ENCODE data around the gene PIMREG. TPM values are rescaled to one million over a fixed set of nuclear protein-coding genes. Genes with fewer than 3 reads are reported as not detected.
A peak's percentile ranks its signal among the peaks of the same experiment; 100 is the strongest.

PIMREG gene
- total and polyA plus RNA-seq, 7 experiments from 2014 or later = 0.12 to 18.6 (median 0.48) TPM; not detected in 3

GRCh38 chr17:6496640-6497441 lies 52.6 kb downstream of the PIMREG start:
- Mint-ChIP-seq H3K36me3 (no peaks in the 10 kb centered on the region), H3K9me3 (no peaks in the 10 kb centered on the region), H3K27me3 (peaks cover 0 to 16% (median 0%) of the 10 kb centered on the region in 5 donors), H3K4me3 (peak overlapping the region; percentile 40 to 80 (median 75)), H3K4me1 (peaks cover 13 to 28% (median 24%) of the 10 kb centered on the region in 7 donors), H3K27ac (peak overlapping the region in 4 of 9 donors; percentile 5 to 57 (median 24))
- Histone ChIP-seq H3K4me3 (ENCODE audit: low read length) (no peak overlapping the region), H3K27ac (ENCODE audit: low read depth, low read length) (no peak overlapping the region), H3K36me3 (ENCODE audit: control insufficient read depth in 2 of 3, insufficient read depth in 3 of 3, low read length in 3 of 3) (no peaks in the 10 kb centered on the region), H3K9me3 (ENCODE audit: control insufficient read depth in 2 of 3, low read length in 3 of 3) (no peaks in the 10 kb centered on the region), H3K27me3 (ENCODE audit: control insufficient read depth in 2 of 2, insufficient read depth in 2 of 2, low read length in 2 of 2) (no peaks in the 10 kb centered on the region), H3K4me1 (ENCODE audit: control insufficient read depth in 2 of 2, insufficient read depth in 2 of 2, low read length in 2 of 2) (peaks cover 0 to 11% of the 10 kb centered on the region in 2 donors)
- ChIA-PET CTCF (no interaction called here), POLR2A (no interaction called here)
- DNase-seq (no peak), ATAC-seq (no peak)
- intact Hi-C loops (cut with micrococcal nuclease) = no loop called here

- ChIA-PET CTCF (no interaction called here), POLR2A (no interaction called here)
- H3K36me3 Mint-ChIP-seq = no peaks in the 10 kb centered on the region
- Histone ChIP-seq H3K36me3 (ENCODE audit: control insufficient read depth in 2 of 3, insufficient read depth in 3 of 3, low read length in 3 of 3) (no peaks in the 10 kb centered on the region), H3K27ac (ENCODE audit: low read depth, low read length) (no peak overlapping the region), H3K4me1 (ENCODE audit: control insufficient read depth in 2 of 2, insufficient read depth in 2 of 2, low read length in 2 of 2) (peaks cover 0 to 11% of the 10 kb centered on the region in 2 donors), H3K4me3 (ENCODE audit: low read length) (no peak overlapping the region), H3K27me3 (ENCODE audit: control insufficient read depth in 2 of 2, insufficient read depth in 2 of 2, low read length in 2 of 2) (no peaks in the 10 kb centered on the region), H3K9me3 (ENCODE audit: control insufficient read depth in 2 of 3, low read length in 3 of 3) (no peaks in the 10 kb centered on the region)
- ATAC-seq (no peak), DNase-seq (no peak)
- peaks cover 13 to 28% (median 24%) of the 10 kb centered on the region in 7 donors for H3K4me1 Mint-ChIP-seq
- H3K9me3 Mint-ChIP-seq = no peaks in the 10 kb centered on the region
- H3K27me3 Mint-ChIP-seq = peaks cover 0 to 16% (median 0%) of the 10 kb centered on the region in 5 donors
- intact Hi-C loops (cut with micrococcal nuclease) = no loop called here
- H3K4me3 Mint-ChIP-seq = no peak overlapping the region
- H3K27ac Mint-ChIP-seq = peak overlapping the region in 1 of 9 donors; percentile 46
Measured at GRCh38 chr17:6497496-6498221, 53.4 kb downstream of the PIMREG start.

GRCh38 chr17:6498356-6498755 lies 54.1 kb downstream of the PIMREG start:
- no peaks in the 10 kb centered on the region for H3K9me3 ChIP-seq (ENCODE audit: control insufficient read depth in 2 of 3, low read length in 3 of 3)
- CTCF ChIA-PET = no interaction called here
- intact Hi-C loops (cut with micrococcal nuclease) = no loop called here

GRCh38 chr17:6498901-6499540 lies 54.8 kb downstream of the PIMREG start:
- intact Hi-C loops (cut with micrococcal nuclease) = no loop called here
- POLR2A ChIA-PET = no interaction called here

More at GRCh38 chr17:6498356-6498755, 54.1 kb downstream of the PIMREG start:
- Mint-ChIP-seq H3K9me3 (no peaks in the 10 kb centered on the region), H3K36me3 (no peaks in the 10 kb centered on the region), H3K4me1 (peaks cover 13 to 28% (median 24%) of the 10 kb centered on the region in 7 donors), H3K4me3 (no peak overlapping the region), H3K27me3 (peaks cover 0 to 14% (median 0%) of the 10 kb centered on the region in 5 donors), H3K27ac (peak overlapping the region in 1 of 9 donors; percentile 46)
- no peaks in the 10 kb centered on the region for H3K27me3 ChIP-seq (ENCODE audit: control insufficient read depth in 2 of 2, insufficient read depth in 2 of 2, low read length in 2 of 2)
- no peak overlapping the region for H3K4me3 ChIP-seq (ENCODE audit: low read length)
- H3K27ac ChIP-seq (ENCODE audit: low read depth, low read length) = no peak overlapping the region
- H3K4me1 ChIP-seq (ENCODE audit: control insufficient read depth in 2 of 2, insufficient read depth in 2 of 2, low read length in 2 of 2) = peaks cover 0 to 11% of the 10 kb centered on the region in 2 donors
- ATAC-seq (no peak), DNase-seq (no peak)
- no peaks in the 10 kb centered on the region for H3K36me3 ChIP-seq (ENCODE audit: control insufficient read depth in 2 of 3, insufficient read depth in 3 of 3, low read length in 3 of 3)
- POLR2A ChIA-PET = no interaction called here

More at GRCh38 chr17:6498901-6499540, 54.8 kb downstream of the PIMREG start:
- peaks cover 0 to 14% (median 0%) of the 10 kb centered on the region in 5 donors for H3K27me3 Mint-ChIP-seq
- Histone ChIP-seq H3K9me3 (ENCODE audit: control insufficient read depth in 2 of 3, low read length in 3 of 3) (no peaks in the 10 kb centered on the region), H3K4me1 (ENCODE audit: control insufficient read depth in 2 of 2, insufficient read depth in 2 of 2, low read length in 2 of 2) (peaks cover 0 to 11% of the 10 kb centered on the region in 2 donors), H3K27ac (ENCODE audit: low read depth, low read length) (no peak overlapping the region), H3K36me3 (ENCODE audit: control insufficient read depth in 2 of 3, insufficient read depth in 3 of 3, low read length in 3 of 3) (no peaks in the 10 kb centered on the region), H3K4me3 (ENCODE audit: low read length) (no peak overlapping the region), H3K27me3 (ENCODE audit: control insufficient read depth in 2 of 2, insufficient read depth in 2 of 2, low read length in 2 of 2) (no peaks in the 10 kb centered on the region)
- H3K9me3 Mint-ChIP-seq = no peaks in the 10 kb centered on the region
- peaks cover 0 to 3% (median 0%) of the 10 kb centered on the region in 5 donors for H3K36me3 Mint-ChIP-seq
- H3K4me3 Mint-ChIP-seq = no peak overlapping the region
- peak in 1 of 9 donors; percentile 3 for DNase-seq
- no peak overlapping the region for H3K27ac Mint-ChIP-seq
- no peak for ATAC-seq
- peaks cover 13 to 28% (median 24%) of the 10 kb centered on the region in 7 donors for H3K4me1 Mint-ChIP-seq
- CTCF ChIA-PET = no interaction called here

Other genes with a start within 250 kb of the PIMREG start
- not detected for gene AIPL1, start 9.3 kb upstream of the PIMREG start, total RNA-seq
- gene AIPL1, start 9.3 kb upstream of the PIMREG start, polyA plus RNA-seq = not detected
- gene PITPNM3, start 112.1 kb downstream of the PIMREG start, total RNA-seq = under 1 TPM; 0.46 to 0.58 (median 0.51) TPM
- gene PITPNM3, start 112.1 kb downstream of the PIMREG start, polyA plus RNA-seq = under 1 TPM in 1 of 2 donors, not detected in 1; 0.04 TPM
- 10 to 100 TPM; 12.4 to 18.4 (median 17.9) TPM for gene KIAA0753, start 196.3 kb downstream of the PIMREG start, total RNA-seq
- 1 to 10 TPM; 2.6 to 3.5 TPM for gene KIAA0753, start 196.3 kb downstream of the PIMREG start, polyA plus RNA-seq
- 10 to 100 TPM; 14.3 to 70.3 (median 18.5) TPM for gene TXNDC17, start 196.6 kb downstream of the PIMREG start, total RNA-seq
- 10 to 100 TPM; 65.1 to 89.7 TPM for gene TXNDC17, start 196.6 kb downstream of the PIMREG start, polyA plus RNA-seq
- gene MED31, start 207.2 kb downstream of the PIMREG start, total RNA-seq = 10 to 100 TPM; 21.4 to 41.2 (median 28.2) TPM
- gene MED31, start 207.2 kb downstream of the PIMREG start, polyA plus RNA-seq = 10 to 100 TPM; 24.0 to 26.7 TPM
- gene C17orf100, start 207.3 kb downstream of the PIMREG start, total RNA-seq = 1 to 10 TPM; 1.9 to 6.1 (median 1.9) TPM
- gene C17orf100, start 207.3 kb downstream of the PIMREG start, polyA plus RNA-seq = 1 to 10 TPM; 6.1 to 9.5 TPM